GM12891 (cell line): ENCODE measurements around the gene NEU1.

Source experiments
- PAX5 ChIP-seq: IDR thresholded peaks from 2 replicates; pipeline ENCODE4 v1.6.1; 2011; ENCODE audit warnings: low read length, moderate library complexity, mild to moderate bottlenecking; ENCODE audit not compliant: insufficient read depth, severe bottlenecking
- POLR2A ChIP-seq: IDR thresholded peaks from 2 replicates; pipeline ENCODE4 v1.6.1; 2011; ENCODE audit warnings: low read depth, low read length, control low read depth
- POLR2AphosphoS5 ChIP-seq: IDR thresholded peaks from 2 replicates; pipeline ENCODE4 v1.6.1; 2011; ENCODE audit warnings: low read depth, low read length, control low read depth
- POU2F2 ChIP-seq: IDR thresholded peaks from 2 replicates; pipeline ENCODE4 v1.6.1; 2011; ENCODE audit warnings: low read depth, mild to moderate bottlenecking, control low read depth, low read length, moderate library complexity
- SPI1 ChIP-seq: IDR thresholded peaks from 2 replicates; pipeline ENCODE4 v1.6.1; 2011; ENCODE audit warnings: low read depth, low read length, control low read depth

DNA sequence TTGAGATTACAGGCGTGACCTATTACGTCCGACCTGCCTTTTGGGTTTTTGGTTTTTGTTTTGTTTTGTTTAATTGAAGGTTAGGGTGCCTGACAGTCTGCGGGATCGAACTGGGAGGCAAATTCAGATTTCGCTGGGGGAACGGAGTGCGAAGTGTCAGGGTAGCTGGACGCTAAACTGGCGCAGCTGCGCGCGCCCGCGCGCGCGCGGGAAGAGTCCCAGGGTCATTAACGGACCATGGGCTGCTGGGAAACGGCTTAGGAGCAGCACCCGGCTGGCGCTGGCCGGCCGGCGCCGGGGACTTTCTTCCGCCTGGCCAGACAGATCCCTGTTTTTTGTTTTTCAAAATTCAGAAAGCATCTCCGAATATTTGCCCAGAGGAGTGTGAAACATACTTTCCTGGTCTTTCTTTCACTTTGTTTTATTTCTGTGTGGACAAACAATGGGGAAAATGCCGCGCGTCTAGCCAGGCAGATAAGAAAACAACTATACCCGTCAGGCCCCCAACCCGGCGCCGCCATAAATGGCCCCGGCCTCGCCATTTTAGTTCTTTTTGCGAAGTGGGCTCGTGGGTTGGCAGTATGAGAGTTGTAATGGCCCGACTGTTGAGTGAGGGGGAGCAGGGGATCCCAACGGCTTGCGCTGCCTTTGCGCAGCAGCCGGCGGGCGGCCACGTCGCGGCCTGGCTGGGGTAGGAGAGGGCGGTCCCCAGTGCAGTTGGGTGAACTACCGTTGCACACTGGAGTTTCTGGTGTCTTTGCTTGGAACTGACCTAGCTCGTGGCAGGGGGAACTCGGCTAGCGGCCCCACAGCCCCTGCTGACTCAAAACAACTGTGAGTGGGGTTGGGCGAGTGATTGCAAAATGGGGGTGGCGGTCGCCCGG, 28.0 kb downstream of the NEU1 start:
- peak; percentile 99 for TF ChIP-seq POLR2A
- TF ChIP-seq POLR2AphosphoS5: peak; percentile 99
- TF ChIP-seq SPI1: no peak
- TF ChIP-seq POU2F2: peak; percentile 92
- TF ChIP-seq PAX5: peak; percentile 4
